ENCODE data around the gene HOXA2. TPM values are rescaled to one million over a fixed set of nuclear protein-coding genes. Genes with fewer than 3 reads are reported as not detected.

Gene HOXA2
- total and polyA plus RNA-seq, 2 of the 8 experiments (the other 6 are each of a cell fraction or from before 2014, with no cell fraction given) = not detected

DNA sequence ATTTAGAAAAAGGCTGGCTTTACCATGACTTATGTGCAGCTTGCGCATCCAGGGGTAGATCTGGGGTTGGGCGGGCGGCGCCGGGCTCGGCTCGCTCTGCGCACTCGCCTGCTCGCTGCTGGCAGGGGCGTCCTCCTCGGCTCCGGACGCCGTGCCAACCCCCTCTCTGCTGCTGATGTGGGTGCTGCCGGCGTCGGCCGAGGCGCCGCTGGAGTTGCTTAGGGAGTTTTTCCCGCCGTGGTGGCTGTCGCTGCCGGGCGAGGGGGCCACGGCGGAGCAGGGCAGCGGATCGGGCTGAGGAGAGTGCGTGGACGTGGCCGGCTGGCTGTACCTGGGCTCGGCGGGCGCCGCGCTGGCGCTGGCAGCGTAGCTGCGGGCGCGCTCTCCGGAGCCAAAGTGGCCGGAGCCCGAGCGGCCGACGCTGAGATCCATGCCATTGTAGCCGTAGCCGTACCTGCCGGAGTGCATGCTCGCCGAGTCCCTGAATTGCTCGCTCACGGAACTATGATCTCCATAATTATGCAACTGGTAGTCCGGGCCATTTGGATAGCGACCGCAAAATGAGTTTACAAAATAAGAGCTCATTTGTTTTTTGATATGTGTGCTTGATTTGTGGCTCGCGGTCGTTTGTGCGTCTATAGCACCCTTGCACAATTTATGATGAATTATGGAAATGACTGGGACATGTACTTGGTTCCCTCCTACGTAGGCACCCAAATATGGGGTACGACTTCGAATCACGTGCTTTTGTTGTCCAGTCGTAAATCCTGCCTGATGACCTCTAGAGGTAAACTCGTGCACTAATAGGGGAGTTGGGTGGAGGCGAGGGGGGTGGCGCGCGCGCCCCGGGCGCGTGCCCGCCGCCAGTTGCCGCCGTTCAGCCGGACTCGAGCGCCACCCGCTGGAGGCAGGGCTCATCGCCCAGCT, 40.8 kb upstream of the HOXA2 start, which contains the start of gene HOXA5 (continued):
- no peak for TF ChIP-seq TAF7 (optimal IDR thresholded peaks at IDR 0.05; ENCODE audit: borderline replicate concordance, low read depth, low read length)
- 0 out of 2 replicates have a peak, but pooled peaks have one; percentile 1 for TF ChIP-seq CEBPB (IDR thresholded peaks at IDR 0.05; ENCODE audit: low read depth, low read length)
- TF ChIP-seq CTCF (IDR thresholded peaks at IDR 0.05; ENCODE audit: control extremely low read depth in 1 of 3, insufficient read depth in 1 of 3, low read depth in 1 of 3, low read length in 3 of 3) = peak in 2 of 3 experiments; percentile 91 to 97; a peak in 3 of 4 replicates
- peak; percentile 37; the same call in 1 of the 2 replicates for TF ChIP-seq CREB1 (IDR thresholded peaks at IDR 0.05)
- TF ChIP-seq EZH2 (IDR thresholded peaks at IDR 0.05; ENCODE audit: low read depth, low read length, severe bottlenecking) = peak; percentile 90
- peak; percentile 91 for TF ChIP-seq SUZ12 (IDR thresholded peaks at IDR 0.05; ENCODE audit: low read length)
- TF ChIP-seq RAD21 (IDR thresholded peaks at IDR 0.05 in 1 of 2, conservative IDR thresholded peaks at IDR 0.05 in 1 of 2; ENCODE audit: low read depth in 2 of 2, low read length in 2 of 2) = peak; percentile 93 to 97
- TF ChIP-seq TEAD4 (IDR thresholded peaks at IDR 0.05; ENCODE audit: low read depth, low read length) = peak; percentile 48
- TF ChIP-seq E2F6 (IDR thresholded peaks at IDR 0.05) = peak; percentile 45
- peak; percentile 79 for TF ChIP-seq MAX (IDR thresholded peaks at IDR 0.05)
- TF ChIP-seq SP4 (IDR thresholded peaks at IDR 0.05; ENCODE audit: low read length) = no peak
